Measurements from ENCODE around the gene PLEKHA6.

PLEKHA6 gene

DNA sequence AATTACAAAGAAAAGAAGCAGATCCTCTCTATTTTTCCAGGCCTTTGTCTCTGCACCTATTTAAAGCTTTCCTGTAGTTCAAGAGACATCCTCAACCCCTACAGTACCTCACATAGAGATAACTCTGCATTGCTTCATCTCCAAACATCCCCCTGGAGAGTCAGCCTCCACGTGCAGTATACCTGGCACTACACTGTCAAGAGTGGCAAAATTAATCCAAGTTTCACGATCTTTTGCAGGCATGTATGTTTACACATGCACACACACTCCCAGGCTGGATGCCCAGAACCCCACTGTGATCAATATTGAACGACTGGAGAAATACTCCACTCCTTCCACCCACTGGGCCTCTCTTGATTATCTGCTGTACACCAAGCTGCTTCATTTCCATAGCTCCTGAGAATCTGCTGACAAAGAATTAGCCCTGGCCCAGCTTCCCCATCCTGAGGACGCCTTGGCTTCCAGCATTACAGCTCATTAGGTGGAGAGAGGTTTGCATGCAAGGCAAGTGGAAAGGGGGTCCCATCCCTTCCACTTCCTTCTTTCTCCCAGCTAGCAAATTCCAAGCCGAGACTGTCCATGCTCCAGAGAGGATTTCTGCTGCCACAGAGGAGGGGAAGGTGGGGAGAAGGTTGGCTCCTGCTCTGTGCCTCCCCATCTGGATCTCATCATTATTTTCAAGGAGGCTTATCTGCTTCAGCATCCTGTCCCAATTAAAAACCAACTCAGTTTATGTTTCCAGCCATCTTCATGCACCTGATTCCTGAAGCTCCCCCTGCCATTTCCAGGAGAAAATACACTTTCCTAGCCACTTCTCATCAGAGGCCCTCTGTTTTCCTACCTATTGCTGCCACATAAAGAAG is 79.4 kb downstream of the PLEKHA6 start:
- DNase-seq = no peak

- no peak for DNase-seq
Measured at GRCh38 chr1:204278958-204279357, 80.8 kb downstream of the PLEKHA6 start.

GRCh38 chr1:204278251-204278650 is 81.5 kb downstream of the PLEKHA6 start:
- no peak for DNase-seq

DNA sequence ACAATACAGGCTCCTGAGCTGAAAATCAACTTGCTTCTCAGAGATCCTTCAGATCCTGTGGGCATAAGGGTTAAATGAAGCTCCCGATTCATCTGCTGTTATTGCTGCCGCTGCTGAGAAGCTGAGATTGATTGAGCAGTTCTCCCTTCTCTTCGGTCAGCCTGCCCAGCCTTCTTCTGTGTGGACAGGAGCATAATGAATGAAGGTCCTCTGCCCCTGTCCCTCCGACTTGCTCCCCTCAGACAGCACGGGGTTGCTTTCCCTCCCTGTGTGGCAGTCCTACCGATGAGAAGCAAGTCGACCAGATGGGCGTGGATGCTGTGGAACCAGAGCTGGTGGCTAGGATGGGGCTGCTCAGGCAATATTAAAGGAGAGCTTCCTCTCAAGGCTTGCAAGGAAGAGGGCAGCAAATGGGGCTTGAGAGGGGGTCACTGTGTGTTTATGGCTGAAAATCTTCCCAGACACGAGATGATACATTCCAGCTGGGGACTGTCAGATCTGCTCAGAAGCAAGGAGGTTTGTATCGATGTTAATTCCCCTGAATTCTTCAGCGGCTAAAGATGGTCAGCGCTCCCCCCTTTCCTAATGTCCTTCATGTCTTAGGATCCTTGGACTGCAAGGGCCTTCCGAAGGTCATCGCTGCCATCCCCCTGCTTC is 82.0 kb downstream of the PLEKHA6 start:
- DNase-seq = no peak

- no peak for DNase-seq
Measured at GRCh38 chr1:204275695-204276370, 83.9 kb downstream of the PLEKHA6 start.

DNA sequence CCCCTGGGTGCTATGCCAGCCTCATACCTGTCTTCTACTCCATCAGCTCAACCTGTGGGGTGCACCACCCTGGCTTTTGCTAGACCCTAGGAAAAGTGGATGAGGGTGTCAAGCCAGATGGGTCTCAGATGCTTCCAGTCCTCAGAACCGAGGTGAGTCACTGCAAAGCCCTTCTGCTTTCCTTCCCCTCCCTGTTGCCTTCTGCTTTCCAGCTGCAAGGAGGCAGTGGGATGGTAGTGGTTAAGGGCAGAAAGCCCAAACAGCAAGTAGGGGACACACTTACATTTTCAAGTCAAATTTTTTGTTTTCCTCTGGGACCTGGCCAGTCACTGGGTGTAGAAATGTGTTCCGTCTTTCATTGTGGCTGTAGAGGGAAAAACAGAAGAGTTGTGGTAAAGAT is 85.3 kb downstream of the PLEKHA6 start:
- DNase-seq = no peak

GRCh38 chr1:204272505-204272904 is 87.2 kb downstream of the PLEKHA6 start:
- no peak for DNase-seq

- DNase-seq = no peak
Measured at GRCh38 chr1:204271970-204272369, 87.8 kb downstream of the PLEKHA6 start.

DNA sequence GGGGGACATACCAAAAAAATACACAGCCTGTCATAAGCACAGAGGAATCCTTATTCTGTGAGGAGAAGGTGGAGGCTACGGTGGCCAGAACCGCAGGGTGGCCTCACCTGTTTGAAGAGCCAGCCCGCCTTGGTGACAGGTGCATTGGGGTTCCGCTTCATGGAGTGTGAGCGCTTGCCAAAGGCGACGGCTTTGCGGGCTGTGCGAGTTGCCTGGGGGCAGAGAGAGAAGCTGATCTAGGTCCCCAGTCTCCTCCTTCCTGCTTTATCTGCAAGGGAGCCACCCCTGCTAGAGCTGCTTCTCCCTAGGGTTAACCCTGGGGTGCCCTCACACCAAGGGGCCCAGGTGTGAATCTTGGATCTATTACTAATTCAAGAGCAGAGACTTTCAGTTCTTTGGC is 91.6 kb downstream of the PLEKHA6 start:
- peak; percentile 76 for DNase-seq

- DNase-seq = no peak
Measured at GRCh38 chr1:204267191-204267601, 92.5 kb downstream of the PLEKHA6 start.

- no peak for DNase-seq
Measured at GRCh38 chr1:204266504-204267034, 93.2 kb downstream of the PLEKHA6 start.

DNA sequence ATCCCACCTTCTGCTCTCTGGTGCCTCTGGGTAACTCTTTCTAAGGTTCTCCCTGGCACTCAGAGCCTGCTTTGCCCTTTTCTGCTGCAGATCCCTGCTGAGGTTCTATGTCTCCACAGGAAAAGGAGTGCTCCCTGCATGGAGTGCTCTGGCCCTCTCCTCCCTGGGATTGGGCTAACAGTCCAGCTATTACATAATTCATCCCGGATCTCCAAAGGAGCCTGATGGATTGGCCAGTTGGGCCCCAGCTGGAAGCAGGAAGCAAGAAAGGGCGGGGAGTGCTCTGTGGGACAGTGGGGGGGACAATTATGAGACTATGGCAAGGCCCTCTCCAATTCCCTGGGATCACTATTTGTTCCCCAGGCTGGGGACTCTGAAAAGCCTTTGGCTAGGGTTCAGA is 94.1 kb downstream of the PLEKHA6 start:
- DNase-seq = no peak

- no peak for DNase-seq
Measured at GRCh38 chr1:204264805-204265204, 94.9 kb downstream of the PLEKHA6 start.

GRCh38 chr1:204263254-204263910 is 96.3 kb downstream of the PLEKHA6 start:
- DNase-seq = no peak

DNA sequence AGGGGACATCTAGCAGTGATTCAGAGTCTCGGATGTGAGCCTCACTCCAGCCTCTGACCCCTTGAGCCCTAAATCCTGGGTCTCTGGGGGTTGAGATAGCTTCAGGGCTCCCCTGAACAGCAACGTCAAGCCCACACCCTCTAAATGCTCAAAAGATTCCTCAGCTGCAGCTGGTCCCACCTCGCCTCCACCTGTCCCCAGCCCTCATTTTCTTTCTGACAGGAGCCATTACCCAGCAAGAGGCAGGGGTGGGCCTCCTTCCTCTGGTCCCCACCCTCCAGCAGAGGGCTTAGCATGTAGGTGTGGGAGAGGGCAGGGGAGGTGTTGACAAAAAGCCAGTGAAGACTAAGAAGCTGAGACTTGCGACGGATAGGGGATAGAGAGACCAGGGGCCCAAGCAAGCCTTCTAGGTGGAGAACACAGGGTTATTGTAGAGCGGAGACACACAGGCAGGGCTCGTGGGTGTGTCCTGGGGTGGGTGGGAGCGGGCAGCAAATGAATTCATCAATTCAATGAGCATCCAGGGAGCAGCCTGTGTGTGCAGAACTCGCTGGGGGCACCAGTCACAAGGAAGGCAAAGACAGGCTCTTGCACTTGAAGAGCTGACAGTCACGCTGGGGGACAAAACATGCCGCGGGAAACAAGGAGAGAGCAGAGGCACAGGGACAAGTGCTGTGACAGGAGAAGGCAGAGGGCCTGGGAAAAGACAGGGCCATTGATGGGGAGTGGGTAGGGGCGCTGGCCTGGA is 97.0 kb downstream of the PLEKHA6 start:
- DNase-seq = no peak

GRCh38 chr1:204261746-204262505 is 97.8 kb downstream of the PLEKHA6 start:
- no peak for DNase-seq

DNA sequence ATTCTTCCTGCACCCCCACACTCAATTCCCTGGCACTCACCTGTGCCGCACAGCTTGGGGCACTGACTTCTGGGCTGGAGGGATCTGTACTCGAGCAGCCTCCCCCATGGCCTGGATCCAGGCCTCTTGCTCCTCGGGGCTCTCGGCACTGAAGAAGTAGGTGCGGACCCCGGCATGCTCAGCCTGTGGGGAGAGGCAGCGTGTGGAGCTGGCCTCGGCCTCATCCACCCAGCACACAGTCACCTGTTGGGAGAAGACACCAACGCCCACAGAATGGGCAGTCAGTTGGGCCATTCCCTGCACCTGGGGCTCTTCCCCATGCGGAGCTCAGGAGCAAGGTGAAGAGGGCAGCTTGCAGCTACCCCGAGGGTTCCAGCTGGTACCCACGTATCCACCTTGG is 98.5 kb downstream of the PLEKHA6 start:
- DNase-seq = no peak

DNA sequence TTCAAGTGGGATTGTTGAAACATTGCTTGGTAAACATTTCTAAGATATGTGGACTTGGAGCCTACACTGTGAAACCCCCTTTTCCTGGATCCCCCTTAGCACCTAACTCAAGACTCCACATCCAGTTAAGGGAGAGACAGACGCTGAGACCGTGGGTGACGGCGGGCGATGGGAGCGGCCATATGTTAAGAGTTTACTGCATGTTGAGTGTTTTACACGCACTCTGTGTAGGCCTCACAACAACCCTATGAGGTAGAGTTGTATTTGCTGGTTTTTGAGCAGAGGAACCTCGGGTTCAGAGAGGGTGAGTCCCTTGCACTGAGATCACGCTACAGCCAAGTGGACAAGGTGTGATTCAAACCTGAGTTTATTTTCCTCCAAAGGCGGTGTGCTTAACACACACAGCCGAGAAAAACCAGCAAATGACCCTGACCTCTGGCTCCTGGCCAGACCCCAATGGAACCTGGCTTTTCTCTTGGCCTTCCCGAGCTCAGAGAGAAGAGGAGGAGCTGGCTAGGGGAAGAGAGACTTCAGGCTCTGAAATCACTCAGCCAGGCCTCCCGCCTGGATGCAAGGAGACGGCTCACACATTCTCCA is 99.0 kb downstream of the PLEKHA6 start:
- no peak for DNase-seq

GRCh38 chr1:204259782-204260181 is 99.9 kb downstream of the PLEKHA6 start:
- no peak for DNase-seq

DNA sequence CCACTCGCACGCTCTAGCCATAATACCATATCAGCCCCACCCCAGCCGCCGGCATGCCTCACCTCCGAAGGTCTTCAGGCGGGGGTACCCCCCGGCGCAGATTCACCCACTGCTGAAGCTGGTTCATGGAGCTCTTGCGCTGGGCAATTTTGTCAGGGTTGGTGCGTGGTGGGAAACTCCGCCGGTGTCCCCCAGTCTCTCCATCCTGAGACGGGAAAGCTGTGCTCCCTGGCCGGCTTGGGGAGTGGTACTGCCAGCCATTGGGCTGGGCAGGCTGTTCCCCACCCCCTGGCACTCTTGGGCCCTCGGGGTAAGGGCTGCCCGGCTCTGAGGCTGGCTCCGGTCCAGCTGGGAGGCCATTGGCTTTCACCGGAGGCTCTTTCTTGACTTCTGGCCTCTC is 100.5 kb downstream of the PLEKHA6 start:
- DNase-seq = no peak

Data from RPMI8226 (cell line).